Measurements from ENCODE around the gene RFXANK.
A peak's percentile ranks its signal among the peaks of the same experiment; 100 is the strongest.
"Not testable (repeated sequence)": the region's sequence is repeated elsewhere in the genome, so short reads cannot be mapped to it uniquely, and the experiment has no call there.

The RFXANK gene

DNA sequence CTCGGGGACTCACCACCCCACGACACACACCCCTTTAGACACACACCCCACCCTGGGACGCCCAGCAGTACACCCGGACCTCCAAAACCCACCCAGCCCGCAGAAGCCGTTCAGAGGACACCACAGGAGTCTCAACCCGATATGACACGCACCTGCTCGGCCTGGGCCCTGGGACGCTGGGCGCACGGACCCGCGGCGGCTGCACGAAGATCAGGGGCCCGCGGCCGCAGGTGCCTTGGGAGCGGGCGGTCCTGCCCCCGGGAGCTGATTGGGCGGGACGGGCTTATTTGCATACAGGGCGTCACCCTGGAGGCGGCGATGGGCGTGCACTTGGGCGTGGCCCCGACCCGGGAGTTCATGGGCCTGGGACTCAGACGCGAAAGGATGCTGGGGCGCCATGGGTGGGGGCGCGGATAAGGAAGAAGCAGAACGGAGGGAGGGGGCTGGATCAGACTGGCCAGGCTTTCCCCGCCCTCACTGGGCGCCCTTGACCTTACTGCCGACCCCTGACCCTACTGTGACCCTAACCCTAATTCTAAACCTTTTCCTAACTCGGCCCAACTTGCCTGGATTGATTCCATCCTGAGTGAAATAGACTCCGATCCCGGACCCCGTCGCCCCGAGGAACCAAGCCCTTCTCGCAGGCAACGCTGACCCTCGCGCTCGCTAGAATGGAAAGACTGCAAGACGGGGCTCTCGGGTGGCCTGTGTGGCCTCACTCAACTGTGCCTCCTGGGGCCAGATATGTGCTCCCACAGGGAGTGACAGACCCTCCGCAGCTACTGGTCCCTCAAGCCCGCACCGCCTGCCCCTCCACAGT, 21.8 kb upstream of the RFXANK start, which contains the start of gene MEF2B:
TSS of gene MEF2B (minus strand) at position 211 of the 820 bp plus-strand sequence. CDS start 19,528 bp downstream, outside the sequence.
- DNase-seq: peak; percentile 77

DNA sequence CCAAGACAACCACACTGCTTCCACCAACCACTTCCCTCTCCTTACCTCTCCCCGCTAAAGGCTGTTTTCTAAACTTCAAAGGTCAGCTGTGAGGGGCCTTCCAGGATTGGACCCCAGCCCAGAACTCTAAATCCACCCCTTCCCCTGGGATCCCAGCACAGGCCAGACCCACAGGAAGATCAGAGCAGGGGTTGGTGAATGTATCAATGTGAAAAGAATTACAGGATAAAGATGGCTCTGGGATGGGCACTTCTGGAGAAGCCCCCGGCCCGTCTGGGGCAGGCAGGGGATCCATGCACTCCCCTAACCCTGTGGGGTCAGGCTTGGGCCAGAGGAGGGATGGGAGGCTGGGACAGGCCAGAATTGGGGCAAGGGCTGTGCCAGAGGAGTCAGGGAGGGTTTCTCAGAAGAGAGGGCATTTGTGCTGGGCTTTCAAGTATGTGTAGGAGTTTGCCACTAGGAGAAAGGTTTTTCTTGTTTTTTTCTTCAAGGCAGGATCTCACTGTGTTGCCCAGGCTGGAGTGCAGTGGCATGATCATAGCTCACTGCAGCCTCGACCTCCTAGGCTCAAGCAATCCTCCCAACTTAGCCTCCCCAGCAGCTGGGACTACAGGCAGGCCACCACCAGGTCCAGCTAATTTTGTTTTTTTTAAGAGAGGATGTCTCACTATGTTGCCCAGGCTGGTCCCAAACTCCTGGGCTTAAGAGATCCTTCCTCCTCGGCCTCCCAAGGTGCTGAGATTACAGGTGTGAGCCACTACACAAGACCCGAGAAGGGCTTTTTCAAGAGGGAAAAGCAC, 21.0 kb upstream of the RFXANK start:
- DNase-seq: no peak

DNA sequence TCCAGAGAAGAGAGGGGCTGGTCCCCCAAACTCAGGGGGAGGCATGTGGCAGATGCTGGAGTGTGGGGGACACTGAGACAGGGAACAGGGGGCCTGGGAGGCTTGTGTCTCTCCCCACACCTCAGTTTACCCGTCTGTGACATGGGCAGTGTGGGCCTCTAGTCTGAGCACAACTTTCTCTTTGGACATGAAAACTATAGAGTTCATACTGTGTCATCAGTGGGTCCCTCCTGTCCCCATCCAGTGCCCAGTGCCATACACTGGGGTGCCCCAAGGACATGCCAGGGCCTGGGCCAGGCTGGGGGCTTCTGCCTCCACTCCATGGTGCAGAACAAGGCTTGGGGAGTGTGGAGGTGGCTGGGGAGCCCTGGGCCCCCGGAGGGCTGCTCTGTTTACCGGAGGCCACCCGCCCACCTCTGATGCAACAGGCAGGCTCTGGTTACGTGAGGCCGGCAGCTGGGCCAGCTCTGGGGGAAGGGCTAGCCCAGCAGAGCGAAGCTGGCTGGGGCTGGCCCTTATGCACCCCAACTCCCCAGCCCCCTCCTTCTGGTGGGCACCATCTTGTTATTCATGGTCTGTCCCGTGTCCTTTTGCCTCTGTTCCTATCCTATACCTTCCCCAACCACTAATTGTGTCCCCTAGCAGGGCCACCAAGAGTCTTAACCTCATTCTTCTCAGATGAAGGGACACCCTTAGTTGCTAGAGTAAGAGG, 20.1 kb upstream of the RFXANK start:
- no peak for DNase-seq

DNA sequence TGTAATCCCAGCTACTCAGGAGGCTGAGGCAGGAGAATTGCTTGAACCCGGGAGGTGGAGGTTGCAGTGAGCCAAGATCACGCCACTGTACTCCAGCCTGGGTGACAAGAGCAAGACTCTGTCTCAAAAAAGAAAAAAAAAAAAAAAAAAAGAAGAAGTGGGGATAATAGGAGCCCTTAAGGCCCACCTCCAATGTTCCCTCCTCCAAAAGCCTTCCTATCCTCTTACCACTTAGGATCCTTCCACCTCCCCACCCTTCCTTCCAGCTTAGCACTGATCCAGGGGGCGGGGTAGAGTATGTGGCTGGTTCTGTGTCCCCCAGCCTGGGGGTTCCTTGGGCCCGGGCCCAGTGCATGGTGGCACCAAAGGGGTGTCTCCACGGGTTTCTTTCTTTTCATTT, 18.8 kb upstream of the RFXANK start:
- DNase-seq: not testable (repeated sequence)

DNA sequence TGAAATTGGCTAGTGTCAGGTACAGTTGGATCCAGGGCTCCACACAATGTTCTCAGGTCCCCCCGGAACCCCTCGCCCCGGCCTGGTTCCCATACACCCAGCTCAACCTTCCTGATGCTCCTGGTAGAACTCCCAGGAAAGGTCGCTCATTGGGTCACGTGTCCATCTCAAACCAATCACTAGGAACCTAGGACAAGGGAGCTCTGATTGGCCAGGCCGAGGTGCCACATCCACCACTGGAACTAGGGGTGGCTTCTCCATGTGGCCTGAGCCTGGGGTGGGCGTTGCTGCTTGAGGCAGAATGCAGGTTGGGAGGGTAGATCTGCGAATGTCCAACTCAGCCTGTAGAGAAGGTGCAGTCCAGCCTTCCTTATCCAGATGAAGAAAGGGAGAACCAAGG, 15.1 kb upstream of the RFXANK start:
- DNase-seq: no peak

DNA sequence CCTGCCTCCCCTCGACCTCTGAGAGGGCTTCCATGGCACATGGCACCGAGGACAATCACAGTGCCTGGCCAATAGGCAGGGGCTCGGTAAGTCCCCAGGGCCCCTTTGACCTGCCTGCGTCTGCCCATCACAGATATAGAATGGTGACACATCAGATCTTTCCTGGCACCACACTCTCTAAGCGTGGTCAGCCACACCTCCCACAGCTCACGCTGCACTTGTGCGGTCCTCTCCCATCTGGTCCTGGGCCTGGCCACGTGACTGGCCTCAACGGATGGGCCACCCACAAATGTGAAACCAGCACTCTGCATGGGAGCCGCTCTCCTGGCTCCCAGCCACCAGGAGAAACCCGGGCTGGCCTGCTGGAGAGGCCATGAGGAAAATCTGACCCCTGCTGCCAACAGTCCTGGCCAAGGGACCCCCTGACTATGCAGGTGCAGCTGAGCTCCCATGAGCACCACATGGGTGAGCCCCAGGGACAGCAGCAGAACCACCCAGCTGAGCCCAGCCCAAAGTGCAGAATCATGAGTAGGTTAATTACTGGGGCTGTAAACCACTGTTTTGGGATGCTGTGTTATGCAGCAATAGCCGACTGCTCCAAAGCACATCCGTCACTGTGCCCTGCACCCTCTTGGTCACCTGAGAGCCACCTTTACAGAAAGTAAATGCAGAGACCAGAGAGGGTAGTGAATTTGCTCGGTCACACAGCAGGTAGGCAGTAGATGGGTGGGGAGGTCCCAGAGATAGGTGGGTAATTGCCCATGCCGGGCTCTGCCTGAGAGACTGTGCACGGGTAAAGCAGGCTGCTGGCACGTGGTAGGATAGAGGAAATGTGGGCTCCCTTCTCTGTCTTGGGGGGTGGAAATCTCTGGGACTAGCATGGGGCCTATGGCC, 12.3 kb upstream of the RFXANK start:
- DNase-seq: no peak

DNA sequence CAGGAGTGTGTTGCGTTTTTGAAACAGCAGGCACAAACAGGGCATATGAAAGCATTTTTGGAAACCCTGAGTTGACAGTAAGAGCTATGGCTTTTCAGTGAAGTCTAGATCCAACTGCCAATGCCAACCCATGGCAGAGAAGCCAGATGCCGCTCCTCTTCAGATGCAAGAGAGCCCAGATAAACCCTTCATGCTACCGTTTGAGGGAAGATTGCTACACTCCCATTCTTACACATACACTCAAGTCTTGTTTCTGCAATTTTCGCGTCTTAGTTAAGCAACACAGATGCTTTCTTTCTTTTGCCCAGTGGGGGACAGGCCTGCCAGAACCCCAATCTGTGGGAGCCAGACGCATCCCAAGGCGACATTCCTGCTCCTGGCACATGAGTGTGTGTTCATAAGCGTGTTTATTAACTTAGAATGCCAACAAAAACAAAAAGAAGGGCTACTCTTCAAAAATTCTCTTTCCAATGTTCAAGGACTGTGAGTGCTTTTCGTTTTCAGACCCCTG, 10.5 kb upstream of the RFXANK start:
- DNase-seq: no peak

DNA sequence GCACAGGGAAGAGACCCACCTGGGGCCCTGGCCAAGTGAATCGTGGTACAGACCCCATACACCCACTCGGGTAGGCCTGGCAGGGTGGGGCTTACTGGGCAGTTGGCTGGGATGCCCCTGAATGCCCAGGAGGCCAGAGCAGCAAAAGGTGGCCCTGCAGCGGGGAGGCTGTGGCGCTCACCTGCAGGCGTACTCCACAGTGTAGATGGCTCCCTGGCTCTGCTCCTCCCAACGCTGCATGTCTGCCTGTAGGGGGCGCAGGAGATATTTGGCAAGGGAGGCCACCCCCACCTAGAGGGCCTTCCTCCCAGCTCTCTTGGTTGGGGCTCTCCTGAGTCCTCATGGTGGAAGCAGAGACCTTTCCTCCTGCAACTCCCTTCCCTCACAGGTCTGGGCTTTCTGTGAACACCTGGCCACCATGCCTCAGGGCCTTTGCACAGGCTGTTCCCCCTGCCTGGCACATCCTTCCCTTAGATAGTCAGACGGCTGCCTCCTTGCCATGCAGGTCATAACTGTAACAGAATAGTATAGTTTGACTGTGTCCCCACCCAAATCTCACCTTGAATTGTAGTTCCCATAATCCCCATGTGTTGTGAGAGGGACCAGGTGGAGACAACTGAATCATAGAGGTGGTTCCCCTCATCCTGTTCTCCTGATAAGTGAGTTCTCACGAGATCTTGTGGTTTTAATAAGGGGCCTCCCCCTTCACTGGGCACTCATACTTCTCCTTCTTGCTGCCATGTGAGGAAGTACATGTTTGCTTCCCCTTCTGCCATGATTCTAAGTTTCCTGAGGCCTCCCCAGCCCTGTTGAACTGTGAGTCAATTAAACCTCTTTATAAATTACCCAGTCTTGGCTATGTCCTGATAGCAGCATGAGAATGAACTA, 6.0 kb upstream of the RFXANK start:
- peak; percentile 51 for DNase-seq

DNA sequence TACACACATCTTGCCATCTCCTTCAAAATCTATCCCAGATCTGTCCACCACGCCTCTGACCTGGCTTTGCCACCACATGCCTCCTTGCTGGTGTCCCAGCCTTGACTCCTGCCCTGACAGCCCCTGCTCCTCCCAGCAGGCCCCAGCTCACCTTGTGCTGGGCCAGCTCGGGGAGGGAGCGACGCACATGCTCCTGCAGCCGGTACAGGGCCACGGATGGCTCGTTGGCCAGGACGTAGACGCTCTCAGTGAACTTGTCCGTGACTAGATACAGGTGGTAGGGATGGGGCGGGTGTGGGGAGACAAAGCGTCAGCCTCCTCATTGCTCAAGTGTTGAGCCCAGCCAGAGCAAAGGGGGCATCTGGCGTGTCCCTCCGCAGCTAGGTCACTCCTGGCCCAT, 5.3 kb upstream of the RFXANK start:
- DNase-seq: no peak

DNA sequence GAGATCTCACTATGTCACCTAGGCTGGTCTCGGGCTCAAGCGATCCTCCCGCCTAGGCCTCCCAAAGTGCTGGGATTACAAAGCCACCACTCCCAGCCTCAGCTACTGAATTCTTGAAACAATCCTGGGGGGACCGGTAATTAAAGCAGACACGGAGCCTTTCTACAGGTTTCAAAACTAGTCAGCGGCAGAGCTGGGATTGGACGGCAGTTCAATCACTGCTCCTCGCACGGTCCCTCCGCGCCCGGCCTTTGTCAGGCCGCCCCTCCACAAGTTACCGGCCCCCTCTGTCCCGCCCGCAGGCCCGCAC, 335 bp upstream of the RFXANK start:
- DNase-seq: no peak

DNA sequence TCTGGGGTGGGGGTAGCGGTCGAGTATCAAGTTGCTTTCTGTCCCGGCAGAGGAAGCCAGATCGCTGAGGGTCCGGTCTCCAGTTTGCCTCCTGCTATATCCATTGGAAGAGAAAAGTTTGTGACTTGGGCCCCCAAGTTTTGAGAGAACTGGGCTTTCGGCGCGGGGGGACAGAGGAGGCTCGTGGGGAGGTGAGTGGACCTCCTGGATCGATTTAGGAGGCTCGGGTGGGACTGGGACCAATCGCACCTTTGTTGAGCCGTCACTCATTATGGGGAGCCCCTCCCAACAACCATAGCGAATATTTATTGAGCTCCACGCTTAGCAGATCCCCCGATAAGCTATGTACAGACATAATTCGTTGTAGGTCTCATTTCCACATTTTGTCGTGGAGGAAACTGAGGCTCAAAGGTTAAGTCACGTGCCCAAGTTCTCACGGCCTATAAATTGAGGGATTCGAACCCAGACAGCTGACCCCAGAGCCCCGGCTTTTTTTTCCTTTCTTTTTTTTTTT, 909 bp downstream of the RFXANK start:
- DNase-seq: no peak

DNA sequence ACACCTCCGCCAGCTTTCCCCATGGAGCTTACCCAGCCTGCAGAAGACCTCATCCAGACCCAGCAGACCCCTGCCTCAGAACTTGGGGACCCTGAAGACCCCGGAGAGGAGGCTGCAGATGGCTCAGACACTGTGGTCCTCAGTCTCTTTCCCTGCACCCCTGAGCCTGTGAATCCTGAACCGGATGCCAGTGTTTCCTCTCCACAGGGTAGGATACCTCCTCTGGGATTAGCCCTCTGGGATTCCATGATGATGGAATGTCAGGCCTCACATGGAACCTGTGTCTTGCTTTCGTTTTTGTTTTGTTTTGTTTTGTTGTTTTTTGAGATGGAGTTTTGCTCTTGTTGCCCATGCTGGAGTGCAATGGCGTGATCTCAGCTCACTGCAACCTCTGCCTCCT, 1.9 kb downstream of the RFXANK start:
- DNase-seq: no peak

DNA sequence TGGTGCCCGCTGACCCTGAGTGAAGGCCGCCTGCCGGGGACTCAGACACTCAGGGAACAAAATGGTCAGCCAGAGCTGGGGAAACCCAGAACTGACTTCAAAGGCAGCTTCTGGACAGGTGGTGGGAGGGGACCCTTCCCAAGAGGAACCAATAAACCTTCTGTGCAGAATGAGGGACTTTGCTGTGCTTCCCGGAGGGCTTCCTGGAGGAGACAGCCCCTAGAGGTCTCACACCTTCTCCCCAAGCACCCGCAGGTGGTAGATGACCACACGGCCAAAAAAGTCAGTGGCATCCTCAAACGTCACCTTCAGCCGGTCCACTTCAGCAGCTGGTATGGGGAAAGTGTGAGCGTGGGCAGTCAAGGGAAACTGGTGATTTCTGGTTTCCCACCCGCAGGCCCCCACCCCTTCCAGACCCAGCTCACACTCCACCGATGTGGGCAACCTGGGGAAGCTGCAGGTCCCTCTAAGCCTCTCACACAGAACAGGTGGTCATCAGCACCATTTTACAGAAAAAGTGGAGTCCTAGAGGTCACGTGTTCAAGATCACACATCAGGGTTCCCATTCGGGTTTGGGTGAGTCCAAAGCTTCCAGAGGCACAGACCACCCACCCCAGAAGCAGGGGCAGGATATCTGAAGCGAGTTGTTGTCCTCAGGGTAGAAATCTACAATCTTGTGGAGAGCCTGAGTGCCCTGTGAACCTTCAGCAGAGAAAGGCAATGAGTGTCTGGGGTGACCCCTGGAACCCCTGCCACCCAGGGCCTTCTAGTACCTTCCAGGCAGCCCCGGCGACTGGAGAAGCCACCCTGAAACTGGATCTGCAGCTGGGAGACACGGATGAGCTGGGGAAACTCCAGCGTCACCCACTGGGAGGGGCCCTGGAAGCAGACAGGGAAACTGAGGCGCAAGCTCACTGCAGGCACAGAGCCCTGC, 9.9 kb downstream of the RFXANK start:
- no peak for DNase-seq

DNA sequence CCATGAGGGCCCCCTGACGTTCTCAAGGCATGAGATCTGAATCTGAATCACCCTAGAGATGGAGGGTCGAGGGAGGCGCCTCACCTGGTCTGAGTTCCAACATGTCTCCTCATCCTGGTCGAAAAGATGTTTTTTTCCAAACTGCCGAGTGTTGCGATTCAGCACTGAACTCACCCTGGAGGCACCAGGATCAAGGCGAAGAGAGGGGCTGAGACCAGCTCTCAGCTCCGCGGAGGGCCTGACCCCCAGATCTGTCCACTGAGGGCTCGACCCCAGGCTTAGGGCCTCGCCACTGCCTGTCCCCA, 10.6 kb downstream of the RFXANK start:
- no peak for DNase-seq

DNA sequence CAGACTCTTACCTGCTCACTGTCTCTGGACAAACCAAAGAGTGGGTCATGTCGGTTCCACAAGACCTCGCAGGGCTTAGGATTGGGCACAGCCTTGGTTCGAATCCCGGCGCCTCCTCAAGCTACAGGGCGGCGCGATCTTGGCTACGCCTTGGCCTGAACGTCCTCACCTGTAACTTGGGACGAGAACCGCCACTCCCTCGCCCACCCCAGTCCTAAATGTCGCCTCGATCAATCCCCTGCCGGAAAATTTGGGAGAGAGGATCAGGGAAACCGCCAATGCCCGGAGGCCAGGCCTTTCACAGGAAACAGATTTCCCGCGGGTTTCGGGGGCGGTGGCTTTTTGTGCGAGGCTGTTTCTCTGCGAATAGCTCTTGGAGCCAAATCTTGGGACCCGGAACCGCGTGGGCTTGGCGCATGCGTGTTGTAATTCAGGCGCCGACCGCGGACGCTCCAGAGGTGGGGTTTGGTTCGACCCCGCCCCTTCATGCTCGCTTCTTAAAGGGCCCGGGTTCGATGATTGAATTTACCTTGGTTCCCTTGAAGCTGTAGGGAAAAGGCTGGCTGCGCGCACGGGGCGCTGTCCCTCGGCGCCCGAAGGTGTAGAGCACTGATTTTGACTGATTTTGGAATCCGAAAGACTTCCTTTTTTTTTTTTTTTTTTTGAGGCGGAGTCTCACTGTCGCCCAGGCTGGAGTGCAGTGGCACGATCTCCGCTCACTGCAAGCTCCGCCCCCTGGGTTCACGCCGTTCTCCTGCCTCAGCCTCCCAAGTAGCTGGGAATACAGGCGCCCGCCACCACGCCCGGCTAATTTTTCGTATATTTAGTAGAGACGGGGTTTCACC, 11.2 kb downstream of the RFXANK start, which contains the start of gene NR2C2AP:
TSS of gene NR2C2AP (minus strand) at position 403 of the 845 bp plus-strand sequence. CDS start at position 49, 354 bp downstream.
- DNase-seq: peak; percentile 92

DNA sequence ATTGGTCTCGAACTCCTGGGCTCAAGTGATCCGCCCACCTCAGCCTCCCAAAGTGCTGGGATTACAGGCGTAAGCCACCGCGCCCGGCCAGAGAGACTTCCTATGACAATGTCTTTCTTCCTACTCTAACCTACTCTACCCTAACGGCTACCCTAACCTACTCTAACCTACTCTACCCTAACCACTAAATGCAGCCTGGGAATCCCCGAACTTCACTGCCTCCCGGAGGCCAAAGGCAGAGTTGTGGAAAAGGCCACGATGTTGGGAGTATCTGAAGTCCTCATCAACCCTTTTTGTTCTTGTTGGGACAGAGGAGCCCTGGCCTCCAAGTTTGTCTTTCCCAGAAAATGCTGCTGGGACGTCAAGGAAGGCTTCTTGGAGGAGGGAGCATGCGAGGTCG, 12.1 kb downstream of the RFXANK start:
- no peak for DNase-seq

DNA sequence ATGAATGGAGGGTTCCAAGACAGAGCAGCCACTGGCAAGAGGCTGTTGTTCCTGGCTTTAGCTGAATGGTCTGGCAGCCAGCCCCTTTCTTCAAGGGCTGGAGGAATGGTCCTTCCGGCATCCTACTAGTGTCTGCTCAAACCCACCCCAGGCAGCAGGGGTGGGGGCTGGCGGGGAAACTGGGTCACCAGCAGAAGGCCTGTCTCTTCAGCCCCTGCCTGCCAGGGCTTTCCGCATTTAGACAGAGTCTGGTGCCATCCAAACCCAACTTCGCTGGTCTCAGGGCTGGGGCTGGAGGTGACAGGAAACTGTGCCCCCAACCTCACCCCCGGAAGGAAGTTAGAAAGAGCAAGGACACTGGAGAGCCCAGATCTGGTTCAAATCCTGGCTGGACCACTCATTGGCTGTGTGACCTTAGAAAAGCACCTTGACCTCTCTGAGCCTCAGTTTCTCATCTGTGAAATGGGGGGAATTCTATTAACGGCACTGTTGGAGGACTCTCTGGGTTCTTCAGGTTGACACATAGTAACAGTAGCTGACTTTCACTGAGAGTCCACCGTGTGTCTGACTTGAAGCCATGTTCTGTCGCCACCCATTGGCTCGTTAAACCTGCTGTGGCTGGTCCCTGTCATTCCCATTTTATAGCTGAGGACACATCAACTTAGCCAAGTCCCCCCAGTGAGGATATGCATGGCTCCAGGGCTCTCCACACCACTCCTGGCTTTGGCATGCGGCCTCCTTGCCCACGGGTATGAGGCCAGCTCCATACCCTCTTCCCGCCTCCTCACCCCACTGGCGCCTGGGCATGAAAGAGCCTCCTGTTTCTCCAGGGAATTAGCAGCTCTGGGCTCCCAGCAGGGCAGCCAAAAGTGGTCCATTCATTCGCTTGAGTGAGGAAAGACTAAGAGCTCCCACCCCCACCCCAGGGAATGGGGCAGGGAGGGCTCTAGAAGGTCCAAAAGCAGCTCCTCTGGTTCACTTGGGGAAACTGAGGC, 13.7 kb downstream of the RFXANK start:
- no peak for DNase-seq

DNA sequence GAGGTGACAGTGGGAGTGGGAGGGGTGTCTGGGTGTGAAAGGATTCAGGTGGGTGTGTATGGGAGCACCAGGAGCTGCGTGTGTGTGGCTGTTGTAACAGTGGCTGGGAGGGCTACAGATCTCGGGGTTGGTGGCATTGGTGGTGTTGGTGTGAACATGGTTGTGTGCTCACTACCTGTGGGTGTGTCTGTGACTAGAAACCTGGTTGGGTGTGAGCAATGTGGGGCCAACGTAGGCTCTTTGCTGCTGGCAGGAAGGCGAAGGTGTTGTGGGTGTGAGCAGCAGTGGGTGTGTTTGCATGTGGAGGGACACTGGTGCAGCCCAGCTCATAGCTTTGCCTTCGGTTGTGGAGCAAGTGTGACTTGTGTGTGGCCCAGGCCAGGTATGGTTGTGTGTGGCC, 14.9 kb downstream of the RFXANK start:
- no peak for DNase-seq
